Tibial nerve (tissue), 4 donors: ENCODE results near the gene PHACTR1.

Experiments
- CTCF ChIP-seq, 5 experiments: fragments of 200-600 bp in 3 of 5; fragments of 450-650 bp in 2 of 5; sonication (generic) in 3 of 5; IDR thresholded peaks; one replicate each; pipeline ENCODE4 v1.5.1; 2016 to 2019; ENCODE audit warnings: antibody characterized with exemption in 5 of 5, mild to moderate bottlenecking in 3 of 5, moderate library complexity in 2 of 5
- EP300 ChIP-seq, 2 donors: sonication (generic); formaldehyde crosslinking; IDR thresholded peaks; one replicate each; pipeline ENCODE4 v1.6.1; 2017; ENCODE audit warnings: antibody characterized with exemption in 2 of 2, mild to moderate bottlenecking in 1 of 2
- POLR2A ChIP-seq, 2 donors: fragments of 450-650 bp; IDR thresholded peaks; one replicate each; pipeline ENCODE4 v1.6.1; 2017; ENCODE audit warnings: antibody characterized with exemption in 2 of 2, mild to moderate bottlenecking in 2 of 2, moderate library complexity in 2 of 2

DNA sequence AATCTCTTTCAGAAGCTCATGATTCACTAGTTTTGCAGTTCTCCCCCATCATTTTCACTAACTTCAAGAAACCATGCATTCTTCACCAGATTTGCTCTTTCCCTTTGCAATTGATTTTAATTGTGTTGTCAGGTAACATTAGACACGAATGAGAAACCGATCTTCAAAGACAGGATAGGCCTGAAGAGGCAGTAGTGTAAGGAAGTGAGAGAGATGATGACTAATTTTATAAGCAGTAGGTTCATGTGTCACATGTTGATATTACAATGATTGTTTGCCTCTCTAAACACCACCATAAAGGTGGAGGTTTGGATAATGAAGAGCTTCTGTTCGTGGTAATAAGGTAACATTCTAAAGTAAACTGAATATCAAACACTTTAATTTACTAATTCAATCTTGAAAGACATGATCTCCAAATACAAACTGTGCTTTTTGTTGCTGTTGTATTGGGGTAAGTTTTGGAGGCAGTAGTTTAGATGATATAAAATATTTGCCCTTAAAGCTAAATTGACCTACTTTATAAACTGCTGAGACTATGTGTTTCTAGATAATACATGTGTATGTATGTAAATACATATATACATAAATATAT, 207.2 kb downstream of the PHACTR1 start:
- no peak for TF ChIP-seq POLR2A (IDR thresholded peaks at IDR 0.05)
- TF ChIP-seq CTCF (IDR thresholded peaks at IDR 0.05), result no peak
- TF ChIP-seq EP300 (IDR thresholded peaks at IDR 0.05), result no peak
